Hematopoietic multipotent progenitor cell treated with erythropoietin and hydrocortisone succinate and interleukin-3 and kit ligand, for 8 days (in vitro differentiated cells): Measurements from ENCODE around the gene CAPN10.

Experiments
- DNase-seq: peaks from one replicate; pipeline ENCODE4 v3.0.0-alpha.2; 2015

Gene CAPN10

GRCh38 chr2:240575101-240575965, 11.2 kb upstream of the CAPN10 start:
- DNase-seq, result no peak

GRCh38 chr2:240576036-240576435, 10.5 kb upstream of the CAPN10 start:
- DNase-seq, result no peak

- no peak for DNase-seq
Observed at GRCh38 chr2:240576436-240577205, 9.9 kb upstream of the CAPN10 start.

- no peak for DNase-seq
Observed at GRCh38 chr2:240577281-240578109, 9.0 kb upstream of the CAPN10 start.

GRCh38 chr2:240578110-240578450, 8.5 kb upstream of the CAPN10 start:
- no peak for DNase-seq

GRCh38 chr2:240578488-240578887, 8.0 kb upstream of the CAPN10 start:
- no peak for DNase-seq

GRCh38 chr2:240579071-240579762, 7.3 kb upstream of the CAPN10 start:
- DNase-seq, result no peak

GRCh38 chr2:240579771-240580614, 6.5 kb upstream of the CAPN10 start:
- no peak for DNase-seq

GRCh38 chr2:240581811-240582210, 4.7 kb upstream of the CAPN10 start:
- no peak for DNase-seq

- no peak for DNase-seq
Observed at GRCh38 chr2:240582781-240583180, 3.8 kb upstream of the CAPN10 start.

- DNase-seq, result no peak
Observed at GRCh38 chr2:240583774-240584173, 2.8 kb upstream of the CAPN10 start.

GRCh38 chr2:240584486-240585031, 2.0 kb upstream of the CAPN10 start:
- DNase-seq, result peak; percentile 53

GRCh38 chr2:240585101-240585500, 1.4 kb upstream of the CAPN10 start:
- no peak for DNase-seq

GRCh38 chr2:240585681-240586197, 795 bp upstream of the CAPN10 start:
- DNase-seq, result no peak

- peak; percentile 48 for DNase-seq
Observed at GRCh38 chr2:240586919-240587800, 626 bp downstream of the CAPN10 start.

- DNase-seq, result no peak
Observed at GRCh38 chr2:240588006-240588655, 1.6 kb downstream of the CAPN10 start.

GRCh38 chr2:240588669-240589068, 2.1 kb downstream of the CAPN10 start:
- DNase-seq, result no peak

GRCh38 chr2:240589375-240589774, 2.8 kb downstream of the CAPN10 start:
- no peak for DNase-seq

- no peak for DNase-seq
Observed at GRCh38 chr2:240589850-240590525, 3.5 kb downstream of the CAPN10 start.
